Limb (tissue), 2 donors: Measurements from ENCODE around the gene MICAL3.

Source experiments
- DNase-seq, 2 donors: peaks; one replicate each; pipeline ENCODE4 v3.0.0-alpha.2; 2016; ENCODE audit errors: extremely low spot score in 2 of 2

The MICAL3 gene

DNA sequence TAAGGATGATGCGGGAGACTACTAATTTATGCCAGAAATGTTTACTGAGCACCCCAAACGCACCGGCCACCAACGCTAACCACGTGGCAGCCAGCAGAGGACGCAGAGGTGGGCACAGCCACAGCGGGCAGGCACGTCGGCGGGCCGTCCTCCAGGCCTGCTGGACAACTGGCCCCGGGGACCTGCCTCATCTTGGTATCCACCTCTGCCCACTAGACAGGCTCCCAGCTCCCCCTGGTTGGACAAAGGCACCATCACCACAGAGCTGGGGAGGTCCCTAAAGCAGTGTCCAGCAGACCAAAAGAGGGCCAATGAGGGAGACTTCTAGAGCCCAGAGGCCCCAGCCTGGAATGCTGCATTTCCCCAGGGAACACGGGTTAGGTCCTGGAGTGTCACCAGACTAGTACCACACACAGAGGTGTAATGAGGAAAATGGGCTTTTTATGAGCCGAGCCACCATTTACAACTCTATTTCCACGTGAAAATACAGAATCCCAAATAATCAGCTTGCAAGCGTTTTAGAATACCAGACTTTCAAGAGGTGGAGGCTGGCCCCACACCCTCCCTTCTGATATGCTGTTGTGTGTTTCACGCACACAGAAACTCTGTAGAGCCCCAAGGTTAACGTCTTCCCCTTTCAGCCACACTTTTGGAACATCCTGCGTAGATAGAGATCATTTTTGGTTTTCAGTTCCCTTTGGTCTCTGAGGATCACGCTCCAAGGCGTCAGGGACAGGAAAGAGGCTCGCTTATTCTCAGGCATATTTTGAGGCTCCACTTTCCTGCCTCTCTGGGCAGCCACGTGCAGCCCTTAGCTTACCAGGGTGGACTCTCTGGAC, 226.4 kb downstream of the MICAL3 start:
- no peak for DNase-seq

DNA sequence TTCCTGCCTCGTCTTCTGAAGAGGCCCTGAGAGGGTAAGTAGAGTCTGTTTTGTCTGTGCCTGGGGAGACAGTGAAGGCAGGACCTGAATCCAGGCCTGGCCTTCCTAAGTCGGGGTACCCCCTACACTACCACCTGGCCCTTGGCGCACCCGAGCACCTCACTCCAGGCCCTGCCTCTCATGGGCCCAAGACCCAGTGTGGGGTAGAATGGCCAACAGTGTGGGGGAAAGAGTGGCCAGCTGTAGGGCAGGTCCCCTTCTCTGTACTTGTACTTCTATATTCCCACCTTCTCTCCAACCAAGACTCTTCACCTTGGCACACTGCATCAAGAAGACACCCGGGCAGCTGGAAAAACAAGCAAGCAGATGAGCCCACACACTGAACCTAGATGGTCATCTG, 227.7 kb downstream of the MICAL3 start:
- no peak for DNase-seq

DNA sequence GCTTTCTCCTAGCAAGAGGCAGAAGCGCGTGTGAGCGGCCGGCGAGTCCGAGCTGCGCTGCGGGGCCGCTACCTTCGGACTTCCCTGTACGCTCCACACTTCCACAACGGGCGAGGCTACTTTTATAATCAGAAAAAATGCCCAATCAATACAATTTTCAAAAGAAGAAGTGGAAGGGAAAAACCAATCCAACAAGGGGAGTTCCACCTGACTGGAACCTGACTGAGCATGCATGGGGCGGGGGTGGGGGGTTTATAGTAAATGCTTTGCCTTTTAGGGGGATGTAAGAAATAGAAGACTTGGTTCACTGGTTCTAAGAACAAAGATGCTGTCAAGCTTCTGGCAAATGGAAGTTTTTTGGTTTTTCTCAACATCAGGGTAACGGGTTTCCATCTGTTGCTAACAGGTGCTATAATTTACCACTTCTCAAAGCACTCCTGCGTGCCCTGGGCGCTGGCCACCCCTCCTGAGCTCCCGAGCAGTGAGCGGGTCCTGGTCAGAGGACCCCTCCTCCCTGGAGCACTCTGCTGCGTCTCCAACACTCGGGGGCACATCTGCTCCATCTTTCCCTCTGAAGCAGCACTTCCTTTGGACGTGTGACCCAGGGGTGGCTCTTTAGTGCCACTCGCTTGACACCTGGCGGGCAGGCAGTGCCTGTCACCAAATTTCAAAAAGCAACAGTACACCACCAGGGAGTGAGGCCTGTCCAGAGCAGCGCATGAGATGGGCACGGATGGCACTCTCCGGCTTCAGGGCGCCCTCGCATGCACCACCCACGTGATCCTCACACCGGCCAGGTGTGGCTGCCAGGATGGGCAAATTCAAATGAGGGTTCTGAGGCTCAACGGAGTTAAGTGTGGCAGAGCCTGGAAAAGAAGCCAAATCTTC, 228.5 kb downstream of the MICAL3 start:
- DNase-seq, result no peak

GRCh38 chr22:17794726-17795542, 229.4 kb downstream of the MICAL3 start:
- DNase-seq, result no peak

DNA sequence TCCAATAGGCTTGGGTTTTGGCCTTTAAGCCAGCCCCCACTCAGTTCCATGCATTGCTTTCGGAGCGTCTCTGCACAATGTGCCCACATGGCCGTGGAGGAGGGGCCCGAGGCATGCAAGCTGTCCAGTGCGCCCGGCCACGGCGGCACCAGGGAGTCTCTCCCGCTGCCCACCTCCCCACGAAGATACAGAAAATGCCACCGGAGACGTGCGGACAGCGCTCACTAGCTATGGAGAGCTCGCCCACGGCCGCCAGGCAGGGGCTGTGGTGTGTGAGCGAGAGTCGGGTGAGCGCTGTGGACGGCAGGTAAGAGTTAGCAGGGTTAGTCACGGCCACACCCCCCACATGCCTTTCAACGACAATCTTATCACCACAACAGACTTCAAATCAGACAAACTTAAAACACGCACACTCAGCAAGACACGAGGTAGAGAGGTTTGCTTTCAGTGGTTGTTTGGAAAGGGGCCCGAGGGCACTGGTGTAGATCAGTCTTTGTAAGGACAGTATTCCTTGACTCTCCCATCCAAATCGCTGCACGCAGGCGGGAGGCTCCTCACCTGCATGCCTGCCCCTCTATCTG, 231.4 kb downstream of the MICAL3 start:
- DNase-seq, result no peak

- DNase-seq, result no peak
Measured at GRCh38 chr22:17792299-17792698, 232.1 kb downstream of the MICAL3 start.

GRCh38 chr22:17791196-17791595, 233.2 kb downstream of the MICAL3 start:
- DNase-seq, result no peak

DNA sequence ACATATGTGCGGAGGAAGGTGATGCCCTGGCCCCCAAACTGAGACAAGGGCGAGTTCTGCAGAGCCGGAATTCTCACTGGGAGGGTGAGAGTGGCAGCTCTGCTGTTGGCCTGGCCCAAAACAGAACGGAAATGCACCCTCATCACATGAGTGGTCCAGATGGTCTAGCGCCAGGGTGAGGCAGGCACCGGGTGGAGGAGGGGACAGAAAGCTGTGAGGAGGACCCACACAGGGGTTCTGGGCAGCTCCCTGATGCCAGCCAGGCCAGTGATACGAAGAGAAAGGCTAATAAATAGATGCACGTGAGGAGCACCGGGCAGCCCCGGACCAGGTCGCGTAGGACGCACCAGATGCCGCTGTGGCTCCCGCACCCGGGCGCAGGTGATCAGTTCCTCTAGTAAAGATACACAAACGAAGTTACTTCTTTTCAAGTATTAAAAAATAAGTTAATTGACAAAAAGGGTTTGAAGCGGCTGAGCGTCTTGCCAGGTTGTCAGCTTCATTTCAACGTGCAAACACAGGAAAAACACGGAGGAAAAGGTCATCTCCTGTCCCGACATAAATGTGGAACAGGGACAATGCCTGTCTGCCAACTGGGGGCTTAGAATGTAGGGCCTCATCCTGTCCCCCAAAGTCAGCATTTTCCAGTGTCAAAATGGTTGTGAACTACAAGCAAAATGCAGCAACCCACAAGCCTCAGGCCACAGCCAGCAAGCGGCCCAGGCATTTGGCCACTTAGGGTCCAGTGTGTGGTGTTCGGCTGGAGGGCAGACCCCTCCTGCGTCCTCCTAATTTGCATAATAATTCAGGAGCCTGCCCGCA, 234.8 kb downstream of the MICAL3 start:
- no peak for DNase-seq

DNA sequence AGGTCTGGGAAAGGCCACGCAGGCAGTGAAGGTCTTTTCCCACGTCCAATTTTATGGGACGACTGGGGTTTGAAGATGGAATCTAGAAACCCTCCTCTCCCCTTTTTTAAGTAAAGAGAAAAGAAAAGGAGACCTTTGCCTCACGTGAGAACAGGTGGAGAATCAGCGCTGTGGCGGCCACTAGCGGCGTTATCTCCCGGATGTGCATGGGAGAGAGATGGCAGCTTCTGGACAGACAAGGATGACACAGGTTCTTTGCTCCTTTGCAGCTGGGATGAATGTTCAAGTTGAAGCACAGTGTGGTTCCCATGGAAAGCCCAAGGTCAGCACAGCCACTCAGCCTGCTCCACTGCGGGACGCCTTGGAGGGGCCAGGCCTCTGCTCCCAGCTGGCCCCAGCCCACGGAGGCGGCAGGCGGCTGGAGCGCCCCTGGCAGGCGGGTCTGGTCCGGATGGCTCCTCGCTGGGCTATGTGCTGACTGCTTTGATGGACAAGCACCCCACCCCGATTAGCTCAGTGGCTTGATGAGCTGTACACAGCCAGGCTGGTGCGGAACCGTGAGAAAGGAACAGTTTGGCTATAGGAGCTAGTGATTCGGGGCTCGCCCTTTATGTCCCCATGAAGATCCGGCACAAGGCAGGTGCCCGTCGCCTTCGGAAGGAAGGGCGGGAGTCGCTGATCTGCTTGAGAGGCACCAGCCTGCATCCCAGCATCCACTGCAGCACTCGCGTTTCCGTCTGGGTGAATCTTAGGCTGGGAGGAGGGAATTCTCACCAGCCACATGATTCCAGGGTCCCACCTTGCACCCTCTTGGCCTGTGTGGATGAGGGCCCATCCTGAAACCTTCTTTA, 235.6 kb downstream of the MICAL3 start:
- DNase-seq, result no peak

DNA sequence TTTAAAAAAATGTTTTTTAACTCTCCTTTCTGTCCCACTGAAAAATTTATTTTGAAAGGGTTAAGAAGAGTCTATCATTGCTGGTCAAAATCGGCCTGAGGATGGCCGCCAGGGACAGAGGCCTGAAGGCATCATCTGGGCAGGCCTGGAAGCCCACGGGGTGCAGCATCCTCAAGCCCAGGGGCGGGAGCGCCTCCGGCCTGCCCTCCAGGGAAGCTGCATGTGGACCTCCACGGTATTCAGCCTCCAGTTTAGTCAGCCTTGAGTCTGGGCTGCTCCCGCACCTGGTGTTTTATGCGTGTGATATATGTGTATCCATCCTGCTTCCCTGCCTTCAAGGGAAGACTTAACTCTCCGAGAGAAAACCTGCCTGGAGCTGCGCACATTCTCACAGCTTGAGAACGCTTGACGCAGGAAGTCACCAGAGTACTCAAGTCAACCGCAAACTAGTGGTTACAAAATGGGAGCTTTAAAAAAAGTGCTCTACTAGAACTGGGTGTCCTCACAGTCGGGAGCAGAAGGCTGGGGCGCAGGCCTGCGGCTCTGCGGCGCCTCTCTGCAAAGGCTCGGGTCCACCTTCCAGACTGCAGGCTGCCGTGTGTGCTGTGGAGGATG, 236.5 kb downstream of the MICAL3 start:
- DNase-seq, result no peak

DNA sequence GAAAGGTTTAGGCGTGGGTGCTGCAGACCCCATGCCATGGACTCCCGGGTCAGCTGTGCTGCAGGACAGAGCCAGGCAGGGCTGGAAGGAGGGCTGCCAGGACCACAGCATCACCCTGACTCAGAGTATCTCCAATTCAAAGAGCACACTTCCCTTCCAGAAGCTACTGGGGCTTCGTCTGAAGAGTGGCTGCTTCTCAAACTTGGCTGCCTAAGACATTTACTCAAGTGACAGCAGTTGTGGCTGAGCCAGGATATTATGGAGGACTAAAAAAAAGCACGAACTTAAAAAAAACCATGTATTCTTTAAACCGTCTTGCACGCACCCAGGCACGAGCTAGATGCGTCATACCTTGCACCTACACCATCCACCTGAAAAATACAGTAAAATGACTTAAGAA, 237.1 kb downstream of the MICAL3 start:
- no peak for DNase-seq

- DNase-seq, result no peak
Measured at GRCh38 chr22:17786435-17787161, 237.8 kb downstream of the MICAL3 start.

GRCh38 chr22:17785185-17786184, 238.9 kb downstream of the MICAL3 start:
- no peak for DNase-seq

- DNase-seq, result no peak
Measured at GRCh38 chr22:17784776-17785175, 239.6 kb downstream of the MICAL3 start.

GRCh38 chr22:17783773-17784480, 240.4 kb downstream of the MICAL3 start:
- no peak for DNase-seq

DNA sequence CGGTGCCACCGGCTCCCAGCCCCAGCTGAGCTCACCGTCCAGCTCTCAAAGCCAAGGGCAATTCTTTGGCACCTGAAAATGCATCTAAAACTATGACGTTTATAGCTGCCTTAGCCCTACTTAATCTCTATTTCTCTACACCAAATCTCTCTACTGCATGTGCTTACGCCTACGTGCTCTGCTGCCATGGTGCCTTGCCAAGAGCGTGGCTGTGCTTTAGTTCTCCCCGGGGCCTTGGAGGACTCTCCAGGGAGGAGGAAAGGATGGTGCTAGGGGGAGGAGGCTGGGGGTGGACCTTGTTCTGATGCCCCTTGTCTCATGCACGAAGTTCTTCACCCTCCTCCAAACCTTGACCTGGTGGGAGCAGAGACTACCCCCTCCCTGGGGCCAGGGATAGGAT, 241.0 kb downstream of the MICAL3 start:
- DNase-seq, result no peak

DNA sequence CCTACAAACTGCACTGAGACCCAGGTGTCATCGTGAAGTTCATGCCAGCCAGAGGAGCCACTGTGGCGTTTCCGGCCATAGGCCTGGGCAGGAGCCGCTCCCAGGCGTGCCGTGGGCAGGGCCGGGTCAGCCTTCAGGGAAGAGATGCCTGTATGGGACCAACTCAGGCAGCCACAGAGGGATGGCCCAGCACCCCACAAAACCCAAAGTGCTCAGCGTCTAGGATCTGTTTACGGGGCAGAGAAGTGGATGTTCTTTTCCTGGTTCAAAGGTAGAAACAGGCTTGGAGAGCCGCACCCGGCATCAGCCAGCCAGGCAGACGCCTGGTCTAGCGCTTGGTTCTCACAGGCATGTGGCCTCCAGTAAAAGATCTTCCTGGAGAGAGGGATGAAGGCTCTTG, 241.7 kb downstream of the MICAL3 start:
- no peak for DNase-seq
